HG02870 (cell line): ENCODE data around the gene RAPGEF4.

ENCODE experiments used
- ATAC-seq: cut with Tn5 transposase; IDR thresholded peaks from one replicate; pipeline ENCODE4 v1.9.1; 2021; ENCODE audit warnings: mild to moderate bottlenecking, moderate library complexity; ENCODE audit not compliant: unreplicated experiment

Gene RAPGEF4

GRCh38 chr2:172928756-172929155 lies 193.1 kb downstream of the RAPGEF4 start:
- ATAC-seq, result no peak

- no peak for ATAC-seq
Observed at GRCh38 chr2:172929644-172930043, 194.0 kb downstream of the RAPGEF4 start.

GRCh38 chr2:172930871-172931255 lies 195.2 kb downstream of the RAPGEF4 start:
- ATAC-seq, result no peak

GRCh38 chr2:172931256-172931894 lies 195.7 kb downstream of the RAPGEF4 start:
- no peak for ATAC-seq

GRCh38 chr2:172931918-172932520 lies 196.4 kb downstream of the RAPGEF4 start:
- no peak for ATAC-seq

DNA sequence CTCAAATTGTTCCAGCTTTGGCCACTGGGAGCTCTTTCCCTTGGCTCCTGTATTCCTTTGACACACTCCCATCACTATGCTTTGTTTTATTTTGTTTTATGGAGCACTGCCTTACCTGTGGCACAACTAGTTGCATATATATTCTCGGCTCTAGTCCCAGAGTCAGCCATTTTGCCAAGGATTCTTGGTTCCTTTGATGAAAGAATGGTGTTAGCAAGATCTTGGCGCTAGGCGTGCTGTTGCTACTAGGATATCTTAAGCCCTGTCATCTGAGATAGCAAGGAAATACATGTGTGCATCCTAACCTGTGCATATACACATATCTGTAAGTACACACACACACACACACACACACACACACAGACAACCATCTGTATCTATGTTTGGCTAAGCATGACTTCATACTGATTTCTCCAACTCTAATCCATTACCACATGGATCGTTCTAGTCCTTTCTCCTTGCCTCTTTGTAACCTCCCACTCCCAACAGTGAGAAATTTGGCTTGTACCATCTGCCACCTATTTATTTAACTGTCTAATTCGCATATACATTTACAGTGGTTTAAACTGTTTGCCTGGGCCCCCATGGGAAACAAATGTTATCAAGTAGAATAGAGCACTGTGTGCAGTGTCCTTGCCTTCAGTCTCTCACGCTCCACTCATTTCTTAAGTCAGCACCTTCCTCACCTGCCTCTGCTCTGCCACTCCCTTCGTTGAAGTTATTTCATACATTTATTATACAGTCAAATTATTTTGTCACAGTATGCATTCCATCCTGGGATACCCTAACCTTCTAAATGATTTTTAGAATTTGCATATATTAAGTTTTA lies 202.5 kb downstream of the RAPGEF4 start:
- ATAC-seq, result no peak

GRCh38 chr2:172938713-172939375 lies 203.2 kb downstream of the RAPGEF4 start:
- no peak for ATAC-seq

- no peak for ATAC-seq
Observed at GRCh38 chr2:172943539-172943938, 207.9 kb downstream of the RAPGEF4 start.

GRCh38 chr2:172944022-172944793 lies 208.6 kb downstream of the RAPGEF4 start:
- ATAC-seq, result no peak

DNA sequence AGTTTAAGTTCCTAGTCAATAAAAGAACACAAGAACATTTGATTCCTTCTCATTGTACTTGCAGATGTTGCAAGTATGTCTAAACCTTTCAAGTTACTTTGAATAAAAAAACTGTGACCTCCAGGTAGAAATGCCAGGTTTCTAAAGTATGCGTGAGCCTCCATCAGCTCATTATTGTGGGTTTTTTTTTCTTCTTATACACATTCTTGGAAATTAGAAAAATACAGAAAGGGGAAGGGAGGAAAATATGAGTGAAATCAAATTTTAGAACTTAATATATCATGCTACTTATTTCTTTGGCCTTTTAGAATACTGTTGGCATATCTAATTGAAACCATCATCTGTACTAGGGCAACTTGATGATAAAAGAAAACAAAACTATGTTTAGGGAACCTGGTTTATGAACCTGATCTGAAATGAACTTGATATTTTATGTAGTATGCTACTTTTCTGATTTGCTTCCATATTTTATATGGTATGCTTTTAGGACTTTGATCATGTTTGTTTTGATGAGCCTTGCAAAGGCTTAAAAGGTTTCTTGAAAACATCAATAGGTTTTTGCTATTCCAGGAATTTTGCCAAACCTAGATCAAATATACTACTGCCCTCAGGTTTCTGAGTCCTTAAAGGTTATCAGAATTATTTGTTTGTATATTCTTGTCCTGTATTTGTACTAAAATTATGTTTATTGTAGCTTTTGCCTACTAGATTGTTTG lies 209.3 kb downstream of the RAPGEF4 start:
- no peak for ATAC-seq

GRCh38 chr2:172945510-172945850 lies 209.8 kb downstream of the RAPGEF4 start:
- no peak for ATAC-seq

- no peak for ATAC-seq
Observed at GRCh38 chr2:172947461-172948153, 212.0 kb downstream of the RAPGEF4 start.

- ATAC-seq, result no peak
Observed at GRCh38 chr2:172949522-172949921, 213.9 kb downstream of the RAPGEF4 start.

- no peak for ATAC-seq
Observed at GRCh38 chr2:172950565-172950964, 214.9 kb downstream of the RAPGEF4 start.

- ATAC-seq, result no peak
Observed at GRCh38 chr2:172951554-172951953, 215.9 kb downstream of the RAPGEF4 start.

- ATAC-seq, result no peak
Observed at GRCh38 chr2:172953411-172953810, 217.8 kb downstream of the RAPGEF4 start.

- ATAC-seq, result no peak
Observed at GRCh38 chr2:172953970-172954852, 218.6 kb downstream of the RAPGEF4 start.

DNA sequence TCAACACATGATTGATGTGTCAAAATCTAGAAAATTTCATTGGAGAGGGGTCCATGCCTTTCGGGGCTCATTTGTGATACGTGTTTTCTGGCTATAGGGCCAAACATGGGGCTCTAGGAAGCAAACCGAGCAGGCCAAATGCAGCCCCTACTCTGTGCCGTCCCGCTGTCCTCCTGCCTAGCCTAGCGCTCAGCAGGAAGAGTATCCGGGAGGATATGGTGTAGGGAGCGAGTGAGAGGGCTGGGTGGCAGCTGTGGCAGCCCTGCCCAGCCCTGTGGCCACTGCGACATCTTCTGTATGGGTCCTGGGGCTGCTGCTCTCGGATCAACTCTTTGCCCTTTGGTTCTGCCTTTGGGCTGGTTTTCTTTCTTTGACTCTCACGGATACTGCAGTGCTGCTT lies 219.9 kb downstream of the RAPGEF4 start:
- no peak for ATAC-seq

DNA sequence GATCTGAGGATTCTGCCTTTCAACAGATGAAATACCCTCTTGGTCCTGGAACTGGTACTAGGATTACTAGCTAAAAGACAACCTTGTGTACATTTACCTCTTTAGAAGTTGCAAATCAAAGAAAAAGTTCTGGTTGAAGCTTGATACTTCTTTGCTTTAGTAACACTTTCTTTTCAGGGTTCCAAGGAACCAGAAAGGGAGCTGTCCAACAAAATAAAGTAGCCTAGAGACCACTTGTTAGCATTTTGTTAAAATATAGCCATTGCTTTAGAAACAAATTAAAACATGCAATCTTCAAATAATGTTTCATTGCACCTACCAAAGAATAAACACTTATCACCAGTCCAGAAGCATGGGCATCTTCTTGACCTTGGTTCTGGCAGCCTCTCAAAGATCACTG lies 222.1 kb downstream of the RAPGEF4 start:
- ATAC-seq, result no peak
